HCT116 (cell line): Measurements from ENCODE around the gene PRDM11. TPM values are rescaled to one million over a fixed set of nuclear protein-coding genes. Genes with fewer than 3 reads are reported as not detected.

Source experiments
- ATAC-seq: fragments of 200-7000 bp; cut with Tn5 transposase; 2 replicates; pipeline ENCODE4 v1.9.1; 2020; ENCODE audit warnings: mild to moderate bottlenecking, moderate library complexity
- BruUV-seq: library from RNA; stranded (reverse); fragments of 400-500 nt; replicated peaks from 2 replicates; lab custom pipeline; 2021; lab: Mats Ljungman, UMichigan
- CTCF ChIA-PET: fragments of 300-600 bp; sonication (Branson Sonifier 250); formaldehyde crosslinking; loops from one replicate; lab custom pipeline; 2021; ENCODE audit warnings: antibody characterized with exemption; lab: Charles Lee
- POLR2A ChIA-PET: fragments of 300-600, 350-600 bp; sonication (Branson Sonifier 250); formaldehyde crosslinking; loops from one replicate; lab custom pipeline; 2021; ENCODE audit warnings: antibody characterized with exemption; lab: Charles Lee
- RAD21 ChIA-PET, 2 experiments: fragments of 300-600 bp; sonication (Branson Sonifier 250); formaldehyde crosslinking; loops; one replicate each; lab custom pipeline; 2023; ENCODE audit warnings: low total read pairs in 2 of 2; ENCODE audit not compliant: uncharacterized antibody in 2 of 2, unreplicated experiment in 2 of 2, low non-redundant PET in 1 of 2; lab: Charles Lee
- DNase-seq: peaks from one replicate; pipeline ENCODE4 v3.0.0-alpha.2; 2010; ENCODE audit warnings: low read depth, low spot score
- H2AFZ ChIP-seq: fragments of 200-600 bp; shearing (Covaris generic), sonication (generic); 2 replicates; pipeline ENCODE4 v1.6.1; 2017; ENCODE audit warnings: low read depth, mixed run types, mixed read lengths, antibody characterized with exemption, low read length; ENCODE audit not compliant: poor library complexity, severe bottlenecking
- H3K27ac ChIP-seq: 2 replicates; pipeline ENCODE4 v1.5.1; 2012; ENCODE audit warnings: low read depth, low read length
- H3K27me3 ChIP-seq: fragments of 200-600 bp; sonication (generic); 2 replicates; pipeline ENCODE4 v1.6.1; 2016; ENCODE audit warnings: mixed run types, low read length, mixed read lengths; ENCODE audit not compliant: insufficient read depth
- H3K36me3 ChIP-seq, 2 experiments: fragments of 200-500 bp in 1 of 2; fragments of 200-600 bp in 1 of 2; sonication (Bioruptor generic) in 1 of 2; sonication (generic) in 1 of 2; 2 replicates each; pipeline versions ENCODE4 v1.5.1 to v1.6.1; 2014 to 2016; ENCODE audit warnings: low read length in 2 of 2, inconsistent platforms in 1 of 2, mixed read lengths in 1 of 2, mixed run types in 1 of 2; ENCODE audit not compliant: insufficient read depth in 2 of 2, control insufficient read depth in 1 of 2
- H3K4me1 ChIP-seq, 2 experiments: fragments of 200-600 bp in 1 of 2; sonication (generic) in 1 of 2; 2 replicates each; pipeline versions ENCODE4 v1.5.1 to v1.6.1; 2012 to 2017; ENCODE audit warnings: low read length in 2 of 2, inconsistent platforms in 1 of 2, mild to moderate bottlenecking in 1 of 2, mixed read lengths in 1 of 2, mixed run types in 1 of 2, moderate library complexity in 1 of 2; ENCODE audit not compliant: insufficient read depth in 2 of 2, control insufficient read depth in 1 of 2
- H3K4me2 ChIP-seq: fragments of 200-600 bp; sonication (generic); 2 replicates; pipeline ENCODE4 v1.6.1; 2017; ENCODE audit warnings: mixed run types, low read length, mixed read lengths
- H3K4me3 ChIP-seq, 2 experiments: fragments of 200-600 bp in 1 of 2; sonication (generic) in 1 of 2; replicated peaks in 1 of 2; 2 replicates each; pipeline ENCODE4 v1.5.1; 2011 to 2016; ENCODE audit warnings: low read length in 2 of 2, control low read depth in 1 of 2, low read depth in 1 of 2, mild to moderate bottlenecking in 1 of 2, mixed read lengths in 1 of 2, mixed run types in 1 of 2
- H3K79me2 ChIP-seq: fragments of 200-600 bp; sonication (generic); 2 replicates; pipeline ENCODE4 v1.6.1; 2017; ENCODE audit warnings: mild to moderate bottlenecking, mixed run types, low read length, moderate library complexity, mixed read lengths; ENCODE audit not compliant: insufficient read depth
- H3K9ac ChIP-seq: fragments of 200-600 bp; sonication (generic); 2 replicates; pipeline ENCODE4 v1.6.1; 2016; ENCODE audit warnings: low read length, mixed read lengths
- H3K9me2 ChIP-seq: fragments of 200-600 bp; sonication (generic), shearing (Covaris generic); 2 replicates; pipeline ENCODE4 v1.6.1; 2017; ENCODE audit warnings: mixed run types, mild to moderate bottlenecking, moderate library complexity; ENCODE audit not compliant: insufficient read depth
- H3K9me3 ChIP-seq, 2 experiments: fragments of 200-500 bp in 1 of 2; fragments of 200-600 bp in 1 of 2; sonication (Bioruptor generic) in 1 of 2; sonication (generic) in 1 of 2; 2 replicates each; pipeline ENCODE4 v1.6.1; 2014 to 2017; ENCODE audit warnings: low read length in 2 of 2, mixed read lengths in 2 of 2, inconsistent platforms in 1 of 2, low read depth in 1 of 2, mild to moderate bottlenecking in 1 of 2, mixed run types in 1 of 2, moderate library complexity in 1 of 2; ENCODE audit not compliant: control insufficient read depth in 1 of 2, insufficient read depth in 1 of 2
- H4K20me1 ChIP-seq: fragments of 200-600 bp; sonication (generic), shearing (Covaris generic); 2 replicates; pipeline ENCODE4 v1.6.1; 2017; ENCODE audit warnings: mixed run types, mild to moderate bottlenecking, moderate library complexity; ENCODE audit not compliant: insufficient read depth
- CBX3 ChIP-seq: IDR thresholded peaks from 2 replicates; pipeline ENCODE4 v1.6.1; 2012; ENCODE audit warnings: low read depth
- EGR1 ChIP-seq: IDR thresholded peaks from 2 replicates; pipeline ENCODE4 v1.6.1; 2012; ENCODE audit warnings: low read depth
- ELF1 ChIP-seq: IDR thresholded peaks from 2 replicates; pipeline ENCODE4 v1.6.1; 2012; ENCODE audit warnings: low read depth, borderline replicate concordance
- intact Hi-C: fragments of 100-400 bp; cut with micrococcal nuclease; formaldehyde crosslinking; loops from 2 replicates; pipeline ENCODE4 v1.10.0; 2022
- total RNA-seq: library from RNA; stranded (reverse); gene quantifications from one replicate; pipeline ENCODE4 v1.2.1, GENCODE V29; 2021; ENCODE audit not compliant: unreplicated experiment

PRDM11 gene
- total RNA-seq, 1 experiment from 2014 or later: 9.3 TPM

GRCh38 chr11:45282081-45282480 lies 135.6 kb downstream of the PRDM11 start:
- Histone ChIP-seq H3K27ac (no peak overlapping the region), H3K27me3 (no peaks in the 10 kb centered on the region), H3K4me2 (peak overlapping the region; percentile 68), H3K4me3 (peak overlapping the region in 1 of 2 experiments; percentile 30; a peak in 1 of 4 replicates), H3K9me3 (0 out of 4 replicates have a peak, but pooled peaks cover 0 to 3% of the 10 kb centered on the region in 2 experiments), H3K9ac (no peak overlapping the region), H4K20me1 (no peaks in the 10 kb centered on the region), H3K36me3 (no peaks in the 10 kb centered on the region), H3K79me2 (no peaks in the 10 kb centered on the region), H2AFZ (no peak overlapping the region), H3K4me1 (peaks cover 9 to 19% of the 10 kb centered on the region in 2 experiments), H3K9me2 (no peaks in the 10 kb centered on the region)
- DNase-seq (no peak), ATAC-seq (peak; percentile 94)
- TF ChIP-seq ELF1 (no peak), EGR1 (peak; percentile 81), CBX3 (no peak)
- ChIA-PET POLR2A (no interaction called here), CTCF (interaction anchor here (0.7 to 1.7 kb wide), 3 partner anchors 16 to 177 kb away, joined by 3 to 4 read pairs (median 3); no protein-coding TSS in a partner anchor), RAD21 (no interaction called here)
- no TSS peak for BruUV-seq
- intact Hi-C loops: no loop called here

Other genes with a start within 250 kb of the PRDM11 start
- gene TP53I11, start 195.8 kb upstream of the PRDM11 start, total RNA-seq: 46.9 TPM
- 1.4 TPM for gene SYT13, start 139.7 kb downstream of the PRDM11 start, total RNA-seq